ENCODE results near the gene MCC. TPM values are rescaled to one million over a fixed set of nuclear protein-coding genes. Genes with fewer than 3 reads are reported as not detected.

MCC gene
- total RNA-seq, 4 donors from 2014 or later: 5.1 to 22.3 (median 13.0) TPM

- Histone ChIP-seq H3K9me3 (no peaks in the 10 kb centered on the region), H3K4me3 (replicated peaks in 1 of 3) (no peak overlapping the region), H3K27ac (no peak overlapping the region), H3K27me3 (no peaks in the 10 kb centered on the region), H3K4me1 (no peaks in the 10 kb centered on the region), H3K36me3 (no peaks in the 10 kb centered on the region)
- WGBS, 2 donors: 87% methylated on average over 14 of the region's 14 CpGs
- TF ChIP-seq, protein P1, sequence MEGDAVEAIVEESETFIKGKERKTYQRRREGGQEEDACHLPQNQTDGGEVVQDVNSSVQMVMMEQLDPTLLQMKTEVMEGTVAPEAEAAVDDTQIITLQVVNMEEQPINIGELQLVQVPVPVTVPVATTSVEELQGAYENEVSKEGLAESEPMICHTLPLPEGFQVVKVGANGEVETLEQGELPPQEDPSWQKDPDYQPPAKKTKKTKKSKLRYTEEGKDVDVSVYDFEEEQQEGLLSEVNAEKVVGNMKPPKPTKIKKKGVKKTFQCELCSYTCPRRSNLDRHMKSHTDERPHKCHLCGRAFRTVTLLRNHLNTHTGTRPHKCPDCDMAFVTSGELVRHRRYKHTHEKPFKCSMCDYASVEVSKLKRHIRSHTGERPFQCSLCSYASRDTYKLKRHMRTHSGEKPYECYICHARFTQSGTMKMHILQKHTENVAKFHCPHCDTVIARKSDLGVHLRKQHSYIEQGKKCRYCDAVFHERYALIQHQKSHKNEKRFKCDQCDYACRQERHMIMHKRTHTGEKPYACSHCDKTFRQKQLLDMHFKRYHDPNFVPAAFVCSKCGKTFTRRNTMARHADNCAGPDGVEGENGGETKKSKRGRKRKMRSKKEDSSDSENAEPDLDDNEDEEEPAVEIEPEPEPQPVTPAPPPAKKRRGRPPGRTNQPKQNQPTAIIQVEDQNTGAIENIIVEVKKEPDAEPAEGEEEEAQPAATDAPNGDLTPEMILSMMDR (IDR thresholded peaks at IDR 0.05): no peak
- no peak for TF ChIP-seq POLR2A (IDR thresholded peaks at IDR 0.05)
- intact Hi-C loops (cut with DNase I): loop anchor here (10.0 kb wide), 1 partner anchor 71 kb away; no protein-coding TSS in a partner anchor
- DNase-seq: no peak
These were observed 274.5 kb downstream of the MCC start for GRCh38 chr5:113213551-113214425.

DNA sequence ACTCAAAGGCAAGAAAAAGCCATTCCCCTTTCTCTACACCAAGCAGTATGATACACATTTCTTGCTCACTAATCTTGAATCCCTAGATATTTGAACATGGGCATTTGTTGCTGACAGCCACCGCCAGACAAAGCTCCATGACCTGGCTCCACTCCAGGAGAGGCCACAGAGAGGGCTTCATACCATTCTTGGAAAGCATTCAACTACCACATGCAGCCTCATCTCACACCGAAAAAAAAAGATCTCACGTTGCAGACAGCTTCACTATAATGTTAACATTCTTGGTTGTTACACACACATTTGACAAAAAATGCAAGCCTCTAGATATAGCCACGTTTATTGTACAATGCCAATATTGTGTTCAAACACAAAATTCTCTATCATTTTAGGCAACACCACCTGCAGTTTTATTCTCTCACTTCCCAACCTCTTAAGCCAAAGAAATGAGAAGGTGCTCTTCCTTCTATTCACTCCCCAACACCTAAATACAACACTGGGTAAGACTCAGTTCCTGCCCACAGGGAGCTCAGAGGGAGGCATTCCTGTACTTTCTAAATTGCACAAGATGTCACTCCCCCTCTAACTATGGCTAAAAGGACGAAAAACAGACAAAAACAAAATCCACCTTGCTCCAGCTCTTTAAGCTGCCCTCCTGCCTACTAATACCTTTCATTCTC is 275.9 kb downstream of the MCC start:
- H3K4me1 ChIP-seq: no peaks in the 10 kb centered on the region
- H3K4me3 ChIP-seq (replicated peaks in 1 of 3): no peak overlapping the region
- intact Hi-C loops (cut with DNase I): loop anchor here (10.0 kb wide), 1 partner anchor 72 kb away; no protein-coding TSS in a partner anchor
- H3K36me3 ChIP-seq: no peaks in the 10 kb centered on the region
- no peaks in the 10 kb centered on the region for H3K9me3 ChIP-seq
- H3K27ac ChIP-seq: no peak overlapping the region
- 16 to 24% methylated on average over 5 of the region's 5 CpGs for WGBS, 2 donors
- H3K27me3 ChIP-seq: no peaks in the 10 kb centered on the region
- no peak for TF ChIP-seq POLR2A (IDR thresholded peaks at IDR 0.05)
- TF ChIP-seq, protein P1 (IDR thresholded peaks at IDR 0.05): no peak
- DNase-seq: peak; percentile 75 to 81

GRCh38 chr5:113209498-113209897 is 278.8 kb downstream of the MCC start:
- no peak for DNase-seq
- intact Hi-C loops (cut with DNase I): no loop called here
- Histone ChIP-seq H3K4me3 (replicated peaks in 1 of 3) (no peak overlapping the region), H3K27me3 (no peaks in the 10 kb centered on the region), H3K27ac (no peak overlapping the region), H3K36me3 (no peaks in the 10 kb centered on the region), H3K9me3 (no peaks in the 10 kb centered on the region), H3K4me1 (peaks cover 0 to 3% of the 10 kb centered on the region in 2 donors)
- WGBS, 2 donors: 81 to 89% methylated on average over 4 of the region's 4 CpGs
- TF ChIP-seq, protein P1 (IDR thresholded peaks at IDR 0.05): no peak
- no peak for TF ChIP-seq POLR2A (IDR thresholded peaks at IDR 0.05)

- no peaks in the 10 kb centered on the region for H3K36me3 ChIP-seq
- intact Hi-C loops (cut with DNase I): no loop called here
- TF ChIP-seq POLR2A (IDR thresholded peaks at IDR 0.05): no peak
- TF ChIP-seq, protein P1 (IDR thresholded peaks at IDR 0.05): no peak
- WGBS, 2 donors: 87 to 91% methylated on average over 2 to 3 of the region's 3 CpGs
- H3K9me3 ChIP-seq: no peaks in the 10 kb centered on the region
- DNase-seq: no peak
- peaks cover 0 to 11% of the 10 kb centered on the region in 2 donors for H3K4me1 ChIP-seq
- no peaks in the 10 kb centered on the region for H3K27me3 ChIP-seq
- H3K27ac ChIP-seq: no peak overlapping the region
- H3K4me3 ChIP-seq (replicated peaks in 1 of 3): no peak overlapping the region
These were observed 282.4 kb downstream of the MCC start for GRCh38 chr5:113205807-113206206.

- intact Hi-C loops (cut with DNase I): no loop called here
- Histone ChIP-seq H3K9me3 (no peaks in the 10 kb centered on the region), H3K27me3 (no peaks in the 10 kb centered on the region), H3K4me1 (peaks cover 0 to 11% of the 10 kb centered on the region in 2 donors), H3K4me3 (replicated peaks in 1 of 3) (no peak overlapping the region), H3K36me3 (no peaks in the 10 kb centered on the region), H3K27ac (no peak overlapping the region)
- TF ChIP-seq, protein P1 (IDR thresholded peaks at IDR 0.05): no peak
- TF ChIP-seq POLR2A (IDR thresholded peaks at IDR 0.05): no peak
- no peak for DNase-seq
- 84 to 85% methylated on average over 1 of the region's 1 CpG for WGBS, 2 donors
These were observed 282.9 kb downstream of the MCC start for GRCh38 chr5:113205323-113205722.

All from thyroid gland (tissue), 4 donors.